Measurements from ENCODE around the gene C2CD2. TPM values are rescaled to one million over a fixed set of nuclear protein-coding genes. Genes with fewer than 3 reads are reported as not detected.

The C2CD2 gene
- total RNA-seq, 1 experiment from 2014 or later, result 9.2 TPM

DNA sequence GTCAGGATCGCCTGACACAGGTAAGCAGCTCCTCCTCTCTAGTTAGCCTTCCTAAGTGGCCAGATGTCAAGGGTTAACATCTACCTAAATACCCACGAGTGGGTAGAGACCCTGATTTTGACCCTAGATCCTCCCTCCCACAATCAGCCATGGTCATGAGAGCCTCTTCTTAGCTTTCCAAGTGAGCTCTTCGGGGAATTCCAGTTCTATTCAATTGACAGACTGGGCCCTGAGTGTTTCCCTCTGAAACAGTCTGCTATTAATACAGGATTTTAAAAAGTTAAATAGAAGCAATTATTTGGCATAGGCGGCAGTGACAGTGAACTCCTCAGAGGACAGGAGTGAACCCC is 28.1 kb downstream of the C2CD2 start:
- no peak overlapping the region for H3K4me3 ChIP-seq (ENCODE audit: low read depth, low read length, poor library complexity, severe bottlenecking)
- no peak overlapping the region for H3K27ac ChIP-seq (ENCODE audit: low read depth, low read length, poor library complexity, severe bottlenecking)
- H3K9me3 ChIP-seq (ENCODE audit: low read depth, low read length, poor library complexity, severe bottlenecking), result no peaks in the 10 kb centered on the region
- H3K36me3 ChIP-seq (ENCODE audit: insufficient read depth, low read length, poor library complexity, severe bottlenecking), result no peaks in the 10 kb centered on the region
- peaks cover 17% of the 10 kb centered on the region for H3K4me1 ChIP-seq (ENCODE audit: insufficient read depth, low read length, poor library complexity, severe bottlenecking)
- DNase-seq (ENCODE audit: low spot score), result no peak
- H3K27me3 ChIP-seq (replicated peaks; ENCODE audit: insufficient read depth, low read depth, low read length, poor library complexity), result no peaks in the 10 kb centered on the region
- BruUV-seq (replicated peaks), result no TSS peak
- intact Hi-C loops (cut with micrococcal nuclease; ENCODE audit: unreplicated experiment), result no loop called here
- ChIA-PET CTCF (no interaction called here), POLR2A (ENCODE audit: low non-redundant PET) (no interaction called here)
- no peak for TF ChIP-seq EZH2 (IDR thresholded peaks at IDR 0.05; ENCODE audit: borderline replicate concordance, low read depth, low read length, poor library complexity, severe bottlenecking)
- TF ChIP-seq, protein P1, sequence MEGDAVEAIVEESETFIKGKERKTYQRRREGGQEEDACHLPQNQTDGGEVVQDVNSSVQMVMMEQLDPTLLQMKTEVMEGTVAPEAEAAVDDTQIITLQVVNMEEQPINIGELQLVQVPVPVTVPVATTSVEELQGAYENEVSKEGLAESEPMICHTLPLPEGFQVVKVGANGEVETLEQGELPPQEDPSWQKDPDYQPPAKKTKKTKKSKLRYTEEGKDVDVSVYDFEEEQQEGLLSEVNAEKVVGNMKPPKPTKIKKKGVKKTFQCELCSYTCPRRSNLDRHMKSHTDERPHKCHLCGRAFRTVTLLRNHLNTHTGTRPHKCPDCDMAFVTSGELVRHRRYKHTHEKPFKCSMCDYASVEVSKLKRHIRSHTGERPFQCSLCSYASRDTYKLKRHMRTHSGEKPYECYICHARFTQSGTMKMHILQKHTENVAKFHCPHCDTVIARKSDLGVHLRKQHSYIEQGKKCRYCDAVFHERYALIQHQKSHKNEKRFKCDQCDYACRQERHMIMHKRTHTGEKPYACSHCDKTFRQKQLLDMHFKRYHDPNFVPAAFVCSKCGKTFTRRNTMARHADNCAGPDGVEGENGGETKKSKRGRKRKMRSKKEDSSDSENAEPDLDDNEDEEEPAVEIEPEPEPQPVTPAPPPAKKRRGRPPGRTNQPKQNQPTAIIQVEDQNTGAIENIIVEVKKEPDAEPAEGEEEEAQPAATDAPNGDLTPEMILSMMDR (conservative IDR thresholded peaks at IDR 0.05; ENCODE audit: low read depth, low read length), result no peak

DNA sequence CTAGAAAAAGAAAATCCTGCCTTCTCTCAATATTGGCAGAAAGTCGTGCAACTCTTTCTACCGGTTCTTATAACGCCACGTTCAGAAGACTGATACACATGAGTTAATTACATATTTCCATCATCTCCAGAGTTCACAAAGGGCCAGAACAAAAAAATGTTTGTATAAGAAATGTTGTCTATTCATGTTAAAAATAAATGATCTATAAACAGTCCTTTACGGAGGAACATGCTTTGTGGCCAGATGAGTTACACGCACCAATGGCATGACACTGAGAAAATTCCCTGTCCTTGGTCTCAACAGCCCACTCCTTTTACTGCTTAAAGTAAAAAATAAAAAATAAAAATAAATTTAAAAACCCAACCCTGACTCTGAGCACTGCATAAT is 29.5 kb downstream of the C2CD2 start:
- H3K4me3 ChIP-seq (ENCODE audit: low read depth, low read length, poor library complexity, severe bottlenecking), result no peak overlapping the region
- DNase-seq (ENCODE audit: low spot score), result no peak
- H3K27me3 ChIP-seq (replicated peaks; ENCODE audit: insufficient read depth, low read depth, low read length, poor library complexity), result no peaks in the 10 kb centered on the region
- TF ChIP-seq, protein P1 (conservative IDR thresholded peaks at IDR 0.05; ENCODE audit: low read depth, low read length), result no peak
- TF ChIP-seq EZH2 (IDR thresholded peaks at IDR 0.05; ENCODE audit: borderline replicate concordance, low read depth, low read length, poor library complexity, severe bottlenecking), result no peak
- H3K36me3 ChIP-seq (ENCODE audit: insufficient read depth, low read length, poor library complexity, severe bottlenecking), result no peaks in the 10 kb centered on the region
- CTCF ChIA-PET, result no interaction called here
- H3K27ac ChIP-seq (ENCODE audit: low read depth, low read length, poor library complexity, severe bottlenecking), result no peak overlapping the region
- POLR2A ChIA-PET (ENCODE audit: low non-redundant PET), result no interaction called here
- no TSS peak for BruUV-seq (replicated peaks)
- H3K9me3 ChIP-seq (ENCODE audit: low read depth, low read length, poor library complexity, severe bottlenecking), result no peaks in the 10 kb centered on the region
- intact Hi-C loops (cut with micrococcal nuclease; ENCODE audit: unreplicated experiment), result no loop called here
- peaks cover 17% of the 10 kb centered on the region for H3K4me1 ChIP-seq (ENCODE audit: insufficient read depth, low read length, poor library complexity, severe bottlenecking)

DNA sequence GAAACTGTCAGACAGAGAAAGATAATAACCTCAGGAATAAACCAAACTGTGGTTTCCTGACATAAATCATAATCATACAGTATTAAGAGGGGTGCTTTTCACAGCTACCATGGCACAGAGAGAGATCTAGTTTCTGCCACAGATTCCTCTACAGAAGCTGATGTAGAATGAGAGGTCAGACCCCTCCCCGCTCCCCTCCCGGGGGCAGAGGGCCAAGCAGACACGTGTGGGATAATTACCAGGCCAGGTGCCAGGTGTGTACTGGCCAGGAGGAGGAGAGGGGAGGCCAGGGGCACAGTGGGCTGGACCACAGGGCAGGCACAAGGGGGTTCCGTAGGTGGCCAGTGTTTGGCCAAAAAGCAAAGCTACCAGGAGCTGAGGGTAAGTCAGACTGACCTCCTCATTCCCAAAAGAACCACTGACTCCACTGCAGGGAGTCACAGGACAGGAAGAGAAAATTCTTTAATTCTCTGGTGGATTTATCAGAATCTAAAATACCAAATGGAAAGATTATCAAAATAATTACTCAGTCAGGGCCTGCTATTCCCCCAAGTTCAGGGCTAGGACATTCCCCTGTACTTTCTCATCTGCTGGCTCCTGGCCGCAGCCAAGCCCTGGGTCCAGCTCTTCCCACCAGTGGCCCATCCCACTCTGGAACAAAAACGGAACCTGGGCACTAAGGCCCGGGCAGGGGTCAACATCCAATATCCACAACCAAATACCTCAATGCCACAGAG is 30.0 kb downstream of the C2CD2 start:
- intact Hi-C loops (cut with micrococcal nuclease; ENCODE audit: unreplicated experiment), result no loop called here
- no TSS peak for BruUV-seq (replicated peaks)
- H3K4me1 ChIP-seq (ENCODE audit: insufficient read depth, low read length, poor library complexity, severe bottlenecking), result peaks cover 17% of the 10 kb centered on the region
- no peak overlapping the region for H3K27ac ChIP-seq (ENCODE audit: low read depth, low read length, poor library complexity, severe bottlenecking)
- no peak overlapping the region for H3K4me3 ChIP-seq (ENCODE audit: low read depth, low read length, poor library complexity, severe bottlenecking)
- H3K9me3 ChIP-seq (ENCODE audit: low read depth, low read length, poor library complexity, severe bottlenecking), result no peaks in the 10 kb centered on the region
- ChIA-PET CTCF (no interaction called here), POLR2A (ENCODE audit: low non-redundant PET) (no interaction called here)
- DNase-seq (ENCODE audit: low spot score), result no peak
- H3K27me3 ChIP-seq (replicated peaks; ENCODE audit: insufficient read depth, low read depth, low read length, poor library complexity), result no peaks in the 10 kb centered on the region
- no peaks in the 10 kb centered on the region for H3K36me3 ChIP-seq (ENCODE audit: insufficient read depth, low read length, poor library complexity, severe bottlenecking)
- no peak for TF ChIP-seq EZH2 (IDR thresholded peaks at IDR 0.05; ENCODE audit: borderline replicate concordance, low read depth, low read length, poor library complexity, severe bottlenecking)
- TF ChIP-seq, protein P1 (conservative IDR thresholded peaks at IDR 0.05; ENCODE audit: low read depth, low read length), result no peak
